Measurements from ENCODE around the gene THUMPD1. TPM values are rescaled to one million over a fixed set of nuclear protein-coding genes. Genes with fewer than 3 reads are reported as not detected.
"Not testable (repeated sequence)": the region's sequence is repeated elsewhere in the genome, so short reads cannot be mapped to it uniquely, and the experiment has no call there.

THUMPD1 gene
- total RNA-seq, 1 experiment from 2014 or later: 33.9 TPM

GRCh38 chr16:20760346-20760745 lies 18.7 kb upstream of the THUMPD1 start:
- no peak overlapping the region for H3K27ac ChIP-seq (ENCODE audit: low read depth, low read length)
- BruUV-seq (replicated peaks): no TSS peak
- H3K4me3 ChIP-seq (replicated peaks in 1 of 2; ENCODE audit: low read depth in 1 of 2, low read length in 2 of 2): no peak overlapping the region
- no peaks in the 10 kb centered on the region for H4K20me1 ChIP-seq (ENCODE audit: insufficient read depth)
- no peak overlapping the region for H3K4me2 ChIP-seq (ENCODE audit: low read length)
- H2AFZ ChIP-seq (ENCODE audit: low read depth, low read length, poor library complexity, severe bottlenecking): no peak overlapping the region
- no peaks in the 10 kb centered on the region for H3K79me2 ChIP-seq (ENCODE audit: insufficient read depth, low read length)
- no peaks in the 10 kb centered on the region for H3K9me3 ChIP-seq (ENCODE audit: control insufficient read depth in 1 of 2, insufficient read depth in 1 of 2, low read depth in 1 of 2, low read length in 2 of 2)
- ChIA-PET RAD21 (ENCODE audit: low non-redundant PET in 1 of 2, low total read pairs in 2 of 2, uncharacterized antibody in 2 of 2, unreplicated experiment in 2 of 2) (no interaction called here), POLR2A (no interaction called here), CTCF (no interaction called here)
- H3K27me3 ChIP-seq (ENCODE audit: insufficient read depth, low read length): no peaks in the 10 kb centered on the region
- no peaks in the 10 kb centered on the region for H3K36me3 ChIP-seq (ENCODE audit: control insufficient read depth in 1 of 2, insufficient read depth in 2 of 2, low read length in 2 of 2)
- H3K9me2 ChIP-seq (ENCODE audit: insufficient read depth): no peaks in the 10 kb centered on the region
- TF ChIP-seq ATF3 (IDR thresholded peaks at IDR 0.05) (no peak), SP1 (IDR thresholded peaks at IDR 0.05; ENCODE audit: low read depth) (no peak), REST (IDR thresholded peaks at IDR 0.05; ENCODE audit: low read depth) (no peak), MAX (IDR thresholded peaks at IDR 0.05) (no peak)
- H3K9ac ChIP-seq (ENCODE audit: low read length): no peak overlapping the region
- no peak for ATAC-seq
- DNase-seq (ENCODE audit: low read depth, low spot score): no peak
- intact Hi-C loops (cut with micrococcal nuclease): no loop called here
- peaks cover 10 to 12% of the 10 kb centered on the region in 2 experiments for H3K4me1 ChIP-seq (ENCODE audit: control insufficient read depth in 1 of 2, insufficient read depth in 2 of 2, low read length in 2 of 2)

GRCh38 chr16:20755799-20756198 lies 14.2 kb upstream of the THUMPD1 start:
- BruUV-seq (replicated peaks); H3K36me3 ChIP-seq (ENCODE audit: control insufficient read depth in 1 of 2, insufficient read depth in 2 of 2, low read length in 2 of 2); ATAC-seq; H2AFZ ChIP-seq (ENCODE audit: low read depth, low read length, poor library complexity, severe bottlenecking); H3K27ac ChIP-seq (ENCODE audit: low read depth, low read length); intact Hi-C loops (cut with micrococcal nuclease); H3K4me1 ChIP-seq (ENCODE audit: control insufficient read depth in 1 of 2, insufficient read depth in 2 of 2, low read length in 2 of 2); H3K9me2 ChIP-seq (ENCODE audit: insufficient read depth); POLR2A ChIA-PET; H3K9ac ChIP-seq (ENCODE audit: low read length); H4K20me1 ChIP-seq (ENCODE audit: insufficient read depth); H3K4me3 ChIP-seq (replicated peaks in 1 of 2; ENCODE audit: low read depth in 1 of 2, low read length in 2 of 2); CTCF ChIA-PET; H3K4me2 ChIP-seq (ENCODE audit: low read length); DNase-seq (ENCODE audit: low read depth, low spot score); H3K9me3 ChIP-seq (ENCODE audit: control insufficient read depth in 1 of 2, insufficient read depth in 1 of 2, low read depth in 1 of 2, low read length in 2 of 2); RAD21 ChIA-PET (ENCODE audit: low non-redundant PET in 1 of 2, low total read pairs in 2 of 2, uncharacterized antibody in 2 of 2, unreplicated experiment in 2 of 2); H3K79me2 ChIP-seq (ENCODE audit: insufficient read depth, low read length): not testable (repeated sequence)
- H3K27me3 ChIP-seq (ENCODE audit: insufficient read depth, low read length): peaks cover 25% of the 10 kb centered on the region

Measured in HCT116 (cell line).